IMR-90 (cell line): Measurements from ENCODE around the gene SURF1. TPM values are rescaled to one million over a fixed set of nuclear protein-coding genes. Genes with fewer than 3 reads are reported as not detected.

Experiments used
- ATAC-seq: fragments of 200-7000 bp; cut with Tn5 transposase; 2 replicates; pipeline ENCODE4 v1.9.1; 2020; ENCODE audit warnings: low read depth, mild to moderate bottlenecking, moderate library complexity
- BruUV-seq: library from RNA; stranded (reverse); fragments of 400-500 nt; replicated peaks from 2 replicates; lab custom pipeline; 2021; lab: Mats Ljungman, UMichigan
- CTCF ChIA-PET: fragments of 300-600 bp; formaldehyde crosslinking; extraction: SDS; loops from one replicate; lab custom pipeline; 2021; ENCODE audit warnings: antibody characterized with exemption; lab: Yijun Ruan, JAX
- POLR2A ChIA-PET: fragments of 300-600 bp; sonication (Branson Sonifier 250); formaldehyde crosslinking; loops from one replicate; lab custom pipeline; 2022; ENCODE audit warnings: antibody characterized with exemption; ENCODE audit not compliant: unreplicated experiment; lab: Charles Lee
- DNase-seq: peaks from one replicate; pipeline ENCODE4 v3.0.0; 2013
- H2AFZ ChIP-seq: replicated peaks from 2 replicates; pipeline ENCODE3; 2013; ENCODE audit warnings: low read length, mild to moderate bottlenecking; ENCODE audit not compliant: poor library complexity
- H2AK5ac ChIP-seq: 2 replicates; pipeline ENCODE4 v1.6.1; 2013; ENCODE audit warnings: low read depth, low read length, inconsistent platforms
- H2AK9ac ChIP-seq: replicated peaks from 2 replicates; pipeline ENCODE3; 2013; ENCODE audit warnings: mild to moderate bottlenecking, low read depth, low read length, moderate library complexity; ENCODE audit not compliant: poor library complexity
- H2BK120ac ChIP-seq: 2 replicates; pipeline ENCODE4 v1.6.1; 2013; ENCODE audit warnings: low read depth, low read length, inconsistent platforms
- H2BK15ac ChIP-seq: 3 replicates; pipeline ENCODE4 v1.6.1; 2013; ENCODE audit warnings: low read depth, low read length, inconsistent platforms
- H2BK20ac ChIP-seq: 2 replicates; pipeline ENCODE4 v1.6.1; 2013; ENCODE audit warnings: low read depth, mild to moderate bottlenecking, inconsistent platforms, low read length, moderate library complexity
- H2BK5ac ChIP-seq: 2 replicates; pipeline ENCODE4 v1.6.1; 2013; ENCODE audit warnings: mild to moderate bottlenecking, low read depth, low read length, inconsistent platforms; ENCODE audit not compliant: poor library complexity, severe bottlenecking
- H3K14ac ChIP-seq: replicated peaks from 2 replicates; pipeline ENCODE4 v1.6.1; 2013; ENCODE audit warnings: low read depth, low read length, inconsistent platforms
- H3K18ac ChIP-seq: 2 replicates; pipeline ENCODE4 v1.6.1; 2013; ENCODE audit warnings: low read depth, low read length, control low read depth
- H3K23ac ChIP-seq: 2 replicates; pipeline ENCODE4 v1.6.1; 2013; ENCODE audit warnings: low read depth, low read length, inconsistent platforms
- H3K27ac ChIP-seq: 2 replicates; pipeline ENCODE4 v1.5.1; 2013; ENCODE audit warnings: mild to moderate bottlenecking, control low read depth, low read length; ENCODE audit not compliant: insufficient read depth
- H3K27me3 ChIP-seq: 2 replicates; pipeline ENCODE4 v1.6.1; 2013; ENCODE audit warnings: low read length; ENCODE audit not compliant: control insufficient read depth, insufficient read depth
- H3K36me3 ChIP-seq: 2 replicates; pipeline ENCODE4 v1.6.1; 2013; ENCODE audit warnings: low read length, mixed read lengths; ENCODE audit not compliant: control insufficient read depth, insufficient read depth
- H3K4ac ChIP-seq: 2 replicates; pipeline ENCODE4 v1.6.1; 2013; ENCODE audit warnings: low read depth, low read length, inconsistent platforms
- H3K4me1 ChIP-seq: 2 replicates; pipeline ENCODE4 v1.6.1; 2013; ENCODE audit warnings: low read length, mixed read lengths; ENCODE audit not compliant: control insufficient read depth, insufficient read depth
- H3K4me2 ChIP-seq: 2 replicates; pipeline ENCODE4 v1.6.1; 2013; ENCODE audit warnings: low read depth, mild to moderate bottlenecking, control low read depth, low read length, moderate library complexity
- H3K4me3 ChIP-seq: 2 replicates; pipeline ENCODE4 v1.5.1; 2013; ENCODE audit warnings: low read depth, mild to moderate bottlenecking, control low read depth, low read length, moderate library complexity; ENCODE audit not compliant: insufficient read depth
- H3K56ac ChIP-seq: 2 replicates; pipeline ENCODE4 v1.6.1; 2013; ENCODE audit warnings: low read length, inconsistent platforms; ENCODE audit not compliant: insufficient read depth; ENCODE audit errors: extremely low read depth
- H3K79me1 ChIP-seq, 2 experiments: 2 replicates each; pipeline ENCODE4 v1.6.1; 2013; ENCODE audit warnings: low read length in 2 of 2, inconsistent platforms in 1 of 2, low read depth in 1 of 2
- H3K9ac ChIP-seq: 2 replicates; pipeline ENCODE4 v1.6.1; 2013; ENCODE audit warnings: low read depth, low read length, control low read depth
- H3K9me1 ChIP-seq: 2 replicates; pipeline ENCODE4 v1.6.1; 2013; ENCODE audit warnings: low read length, inconsistent platforms; ENCODE audit not compliant: insufficient read depth
- H3K9me3 ChIP-seq: 2 replicates; pipeline ENCODE4 v1.6.1; 2013; ENCODE audit warnings: low read length; ENCODE audit not compliant: control insufficient read depth, insufficient read depth
- H4K20me1 ChIP-seq: 2 replicates; pipeline ENCODE4 v1.6.1; 2013; ENCODE audit warnings: low read length, inconsistent platforms; ENCODE audit not compliant: insufficient read depth
- H4K5ac ChIP-seq: 2 replicates; pipeline ENCODE4 v1.6.1; 2013; ENCODE audit warnings: mild to moderate bottlenecking, low read depth, low read length, control low read depth
- H4K8ac ChIP-seq, 2 experiments: 2 replicates each; pipeline ENCODE4 v1.6.1; 2013; ENCODE audit warnings: low read depth in 2 of 2, low read length in 2 of 2, control low read depth in 1 of 2, inconsistent platforms in 1 of 2
- H4K91ac ChIP-seq: 2 replicates; pipeline ENCODE4 v1.6.1; 2013; ENCODE audit warnings: low read depth, low read length, inconsistent platforms; ENCODE audit not compliant: insufficient read depth
- CHD1 ChIP-seq: IDR thresholded peaks from 2 replicates; pipeline ENCODE4 v1.6.1; 2012; ENCODE audit warnings: low read depth, low read length, improper control_type of control experiment
- CTCF ChIP-seq: conservative IDR thresholded peaks from 2 replicates; pipeline ENCODE4 v1.5.1; 2012; ENCODE audit warnings: mild to moderate bottlenecking, low read depth, low read length, improper control_type of control experiment
- FOS ChIP-seq: fragments of 150-350 bp; IDR thresholded peaks from 2 replicates; pipeline ENCODE4 v1.6.1; 2016; ENCODE audit warnings: low read depth, low read length
- MAFK ChIP-seq: IDR thresholded peaks from 2 replicates; pipeline ENCODE4 v1.6.1; 2012; ENCODE audit warnings: low read depth, low read length, improper control_type of control experiment
- MAZ ChIP-seq: IDR thresholded peaks from 2 replicates; pipeline ENCODE4 v1.6.1; 2012; ENCODE audit warnings: low read depth, mild to moderate bottlenecking, low read length, improper control_type of control experiment, moderate library complexity, borderline replicate concordance
- MXI1 ChIP-seq: IDR thresholded peaks from 2 replicates; pipeline ENCODE4 v1.6.1; 2012; ENCODE audit warnings: low read depth, mild to moderate bottlenecking, low read length, moderate library complexity, borderline replicate concordance
- NFE2L2 ChIP-seq: fragments of 150-350 bp; IDR thresholded peaks from 2 replicates; pipeline ENCODE4 v1.6.1; 2016; ENCODE audit warnings: low read depth, mild to moderate bottlenecking, low read length
- RCOR1 ChIP-seq: IDR thresholded peaks from 2 replicates; pipeline ENCODE4 v1.6.1; 2012; ENCODE audit warnings: mild to moderate bottlenecking, low read length, improper control_type of control experiment; ENCODE audit not compliant: insufficient replicate concordance
- SMC3 ChIP-seq: fragments of 150-350 bp; IDR thresholded peaks from 2 replicates; pipeline ENCODE4 v1.6.1; 2016; ENCODE audit warnings: low read depth, mild to moderate bottlenecking, antibody characterized with exemption, low read length, moderate library complexity
- WGBS, 2 experiments: methylation state at CpG; one replicate each; pipeline versions ENCODE4 v1.1.5 to v1.1.7; 2013; ENCODE audit warnings: missing lambda C conversion rate in 2 of 2; ENCODE audit not compliant: insufficient read length in 1 of 2; ENCODE audit errors: extremely low coverage in 2 of 2; 5-methylcytosine and 5-hydroxymethylcytosine counted together
- dilution Hi-C: fragments of 300-500 bp; cut with HindIII; formaldehyde crosslinking; loops from one replicate; pipeline ENCODE4 v1.14.3; 2018; ENCODE audit warnings: low sequenced_read_pairs; ENCODE audit not compliant: unreplicated experiment
- in situ Hi-C: fragments of 300-500 bp; cut with MboI; formaldehyde crosslinking; loops from 3 replicates; pipeline ENCODE4 v1.14.3; 2019; ENCODE audit warnings: low sequenced_read_pairs, inconsistent platforms, mixed read lengths
- intact Hi-C: fragments of 100-400 bp; cut with micrococcal nuclease; formaldehyde crosslinking; loops from 2 replicates; pipeline ENCODE4 v1.10.0; 2022
- polyA plus RNA-seq, 3 experiments: library from polyadenylated mRNA; depleted of rRNA; stranded (reverse); fragments of >200 nt; gene quantifications; 2 replicates each; pipeline ENCODE4 v1.2.3, GENCODE V29; 2012; ENCODE audit warnings: low replicate concordance in 1 of 3
- total RNA-seq: library from RNA; depleted of rRNA; stranded (reverse); fragments of >200 nt; gene quantifications from 2 replicates; pipeline ENCODE4 v1.2.3, GENCODE V29; 2012

The SURF1 gene
- total and polyA plus RNA-seq, 2 of the 4 experiments (the other 2 are of a cell fraction): 15.1 to 24.5 TPM

DNA sequence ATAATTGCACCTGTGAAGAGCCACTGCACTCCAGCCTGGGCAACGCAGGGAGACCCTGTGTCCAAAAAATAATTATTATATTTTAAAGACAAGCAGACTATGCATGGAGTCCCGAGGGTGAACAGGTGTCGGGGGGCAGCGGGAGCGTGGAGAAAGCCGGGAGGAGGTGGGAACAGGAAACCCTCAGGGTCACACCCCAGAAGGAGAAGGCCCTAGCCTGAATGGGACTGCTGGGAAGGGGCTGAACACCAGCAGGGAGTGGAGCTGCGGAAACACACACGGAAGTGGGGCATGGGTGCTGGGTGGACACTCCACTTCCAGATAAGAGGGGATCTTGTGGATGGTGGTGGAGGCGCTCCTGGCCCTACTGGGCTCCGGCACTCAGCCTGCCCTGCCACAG, 33.1 kb downstream of the SURF1 start:
- peaks cover 21% of the 10 kb centered on the region for H3K27me3 ChIP-seq
- in situ Hi-C loops: no loop called here
- H3K79me1 ChIP-seq: no peaks in the 10 kb centered on the region
- no peak overlapping the region for H3K4me3 ChIP-seq
- no peak overlapping the region for H4K91ac ChIP-seq
- H3K18ac ChIP-seq: no peak overlapping the region
- no peak overlapping the region for H4K5ac ChIP-seq
- DNase-seq (no peak), ATAC-seq (no peak)
- H2BK5ac ChIP-seq: no peak overlapping the region
- H3K23ac ChIP-seq: no peak overlapping the region
- H3K56ac ChIP-seq: no peak overlapping the region
- no peak overlapping the region for H2BK20ac ChIP-seq
- TF ChIP-seq MAFK (no peak), SMC3 (no peak), RCOR1 (no peak), NFE2L2 (no peak), CTCF (no peak), FOS (no peak), CHD1 (no peak), MAZ (no peak), MXI1 (no peak)
- dilution Hi-C loops: no loop called here
- H3K9me1 ChIP-seq: no peaks in the 10 kb centered on the region
- no peaks in the 10 kb centered on the region for H3K9me3 ChIP-seq
- ChIA-PET POLR2A (no interaction called here), CTCF (no interaction called here)
- no peak overlapping the region for H3K27ac ChIP-seq
- H3K4ac ChIP-seq: no peak overlapping the region
- no peak overlapping the region for H3K4me2 ChIP-seq
- H4K20me1 ChIP-seq: no peaks in the 10 kb centered on the region
- no peaks in the 10 kb centered on the region for H3K36me3 ChIP-seq
- H3K14ac ChIP-seq: no peak overlapping the region
- H4K8ac ChIP-seq: no peak overlapping the region
- no peak overlapping the region for H2AK9ac ChIP-seq
- no peak overlapping the region for H2BK120ac ChIP-seq
- no peaks in the 10 kb centered on the region for H3K4me1 ChIP-seq
- intact Hi-C loops: no loop called here
- no TSS peak for BruUV-seq
- no peak overlapping the region for H2BK15ac ChIP-seq
- no peak overlapping the region for H2AK5ac ChIP-seq
- 93% methylated on average over 5 of the region's 10 CpGs; no CpG with 5 or more reads in 1 of the 2 experiments for WGBS, 2 experiments
- no peak overlapping the region for H3K9ac ChIP-seq
- no peak overlapping the region for H2AFZ ChIP-seq
